Endodermal cell (in vitro differentiated cells): Measurements from ENCODE around the gene TNFAIP6. TPM values are rescaled to one million over a fixed set of nuclear protein-coding genes. Genes with fewer than 3 reads are reported as not detected.
"Not testable (repeated sequence)": the region's sequence is repeated elsewhere in the genome, so short reads cannot be mapped to it uniquely, and the experiment has no call there.

Source experiments
- DNase-seq: peaks from one replicate; pipeline ENCODE4 v3.0.0-alpha.2; 2017
- H3K27ac ChIP-seq: 2 replicates; pipeline ENCODE4 v1.5.1; 2013; ENCODE audit warnings: mild to moderate bottlenecking, low read depth, low read length, moderate library complexity
- H3K27me3 ChIP-seq: 2 replicates; pipeline ENCODE4 v1.6.1; 2013; ENCODE audit warnings: mild to moderate bottlenecking, low read length, moderate library complexity; ENCODE audit not compliant: insufficient read depth, control insufficient read depth, poor library complexity, severe bottlenecking
- H3K36me3 ChIP-seq: 2 replicates; pipeline ENCODE4 v1.7.0; 2013; ENCODE audit warnings: mild to moderate bottlenecking, low read length, moderate library complexity; ENCODE audit not compliant: control insufficient read depth, insufficient read depth
- H3K4me1 ChIP-seq: one replicate; pipeline ENCODE4 v1.7.0; 2013; ENCODE audit warnings: low read length; ENCODE audit not compliant: control insufficient read depth, insufficient read depth
- H3K4me3 ChIP-seq: 2 replicates; pipeline ENCODE4 v1.5.1; 2013; ENCODE audit warnings: mild to moderate bottlenecking, low read length, moderate library complexity
- H3K9ac ChIP-seq: 2 replicates; pipeline ENCODE4 v1.6.1; 2013; ENCODE audit warnings: mild to moderate bottlenecking, low read length, moderate library complexity; ENCODE audit not compliant: poor library complexity, severe bottlenecking; ENCODE audit errors: extremely low read depth
- H3K9me3 ChIP-seq: 2 replicates; pipeline ENCODE4 v1.6.1; 2013; ENCODE audit warnings: mild to moderate bottlenecking, low read length, moderate library complexity; ENCODE audit not compliant: control insufficient read depth
- H3K27ac Mint-ChIP-seq: 2 replicates; pipeline ENCODE4 v1.8.0; 2020; ENCODE audit warnings: mixed read lengths
- H3K27me3 Mint-ChIP-seq: 2 replicates; pipeline ENCODE4 v1.8.0; 2021; ENCODE audit warnings: mild to moderate bottlenecking, mixed read lengths; ENCODE audit not compliant: insufficient read depth
- H3K36me3 Mint-ChIP-seq: 2 replicates; pipeline ENCODE4 v1.8.0; 2020; ENCODE audit warnings: low read depth, mixed read lengths
- H3K4me1 Mint-ChIP-seq: 2 replicates; pipeline ENCODE4 v1.8.0; 2020; ENCODE audit warnings: mixed read lengths
- H3K4me3 Mint-ChIP-seq: 2 replicates; pipeline ENCODE4 v1.8.0; 2020; ENCODE audit warnings: mild to moderate bottlenecking, moderate library complexity, mixed read lengths
- H3K9me3 Mint-ChIP-seq: 2 replicates; pipeline ENCODE4 v1.8.0; 2020; ENCODE audit warnings: mild to moderate bottlenecking, mixed read lengths
- CTCF ChIP-seq: fragments of 200-600 bp; sonication (generic); conservative IDR thresholded peaks from 2 replicates; pipeline ENCODE4 v1.5.0; 2021; ENCODE audit warnings: antibody characterized with exemption, mild to moderate bottlenecking
- WGBS, 2 experiments: methylation state at CpG; one replicate each; pipeline versions ENCODE4 v1.1.5 to v1.1.7; 2013; ENCODE audit warnings: missing lambda C conversion rate in 2 of 2, mixed read lengths in 1 of 2; ENCODE audit not compliant: insufficient coverage in 1 of 2, insufficient read length in 1 of 2; 5-methylcytosine and 5-hydroxymethylcytosine counted together
- total RNA-seq, 2 donors: library from RNA; stranded (reverse); fragmentation: NEBNext Ultra II Directional in 1 of 2; extraction: Animal tissue kit (Norgen Biotek cat#: 25700) in 1 of 2; gene quantifications; 2 replicates in 1 of 2; 3 replicates in 1 of 2; pipeline ENCODE4 v1.2.1, GENCODE V29; 2021

TNFAIP6 gene
- total RNA-seq, 2 donors from 2014 or later: not detected

GRCh38 chr2:151337643-151338042 is 19.7 kb upstream of the TNFAIP6 start:
- H3K4me1 Mint-ChIP-seq: peaks cover 12% of the 10 kb centered on the region

GRCh38 chr2:151338115-151338514 is 19.3 kb upstream of the TNFAIP6 start:
- H3K9me3 Mint-ChIP-seq: peaks cover 15% of the 10 kb centered on the region
- Histone ChIP-seq H3K4me3 (no peak overlapping the region), H3K9me3 (peaks cover 12% of the 10 kb centered on the region), H3K4me1 (no peaks in the 10 kb centered on the region), H3K27ac (no peak overlapping the region), H3K9ac (no peak overlapping the region), H3K27me3 (no peaks in the 10 kb centered on the region), H3K36me3 (no peaks in the 10 kb centered on the region)
- 95 to 100% methylated on average over 3 of the region's 3 CpGs for WGBS, 2 experiments
- H3K4me3 Mint-ChIP-seq: no peak overlapping the region
- peaks cover 12% of the 10 kb centered on the region for H3K4me1 Mint-ChIP-seq
- no peaks in the 10 kb centered on the region for H3K36me3 Mint-ChIP-seq
- H3K27ac Mint-ChIP-seq: no peak overlapping the region
- no peak for TF ChIP-seq CTCF
- no peaks in the 10 kb centered on the region for H3K27me3 Mint-ChIP-seq
- DNase-seq: no peak

More at GRCh38 chr2:151337643-151338042, 19.7 kb upstream of the TNFAIP6 start:
- Mint-ChIP-seq H3K27ac (no peak overlapping the region), H3K27me3 (no peaks in the 10 kb centered on the region), H3K36me3 (no peaks in the 10 kb centered on the region), H3K4me3 (no peak overlapping the region), H3K9me3 (peaks cover 15% of the 10 kb centered on the region)
- DNase-seq: no peak
- Histone ChIP-seq H3K9me3 (peaks cover 12% of the 10 kb centered on the region), H3K9ac (no peak overlapping the region), H3K27ac (no peak overlapping the region), H3K36me3 (no peaks in the 10 kb centered on the region), H3K4me3 (no peak overlapping the region), H3K4me1 (no peaks in the 10 kb centered on the region), H3K27me3 (no peaks in the 10 kb centered on the region)
- WGBS, 2 experiments: 92% methylated on average over 1 of the region's 1 CpG; no CpG with 5 or more reads in 1 of the 2 experiments
- TF ChIP-seq CTCF: no peak

- no peaks in the 10 kb centered on the region for H3K27me3 ChIP-seq
- Mint-ChIP-seq H3K27ac (no peak overlapping the region), H3K9me3 (peaks cover 18% of the 10 kb centered on the region), H3K4me3 (no peak overlapping the region), H3K4me1 (peaks cover 15% of the 10 kb centered on the region), H3K27me3 (no peaks in the 10 kb centered on the region), H3K36me3 (no peaks in the 10 kb centered on the region)
- WGBS, 2 experiments: 94 to 100% methylated on average over 1 to 2 of the region's 2 CpGs
- DNase-seq: no peak
- H3K9ac ChIP-seq: no peak overlapping the region
- no peak overlapping the region for H3K4me3 ChIP-seq
- no peak overlapping the region for H3K27ac ChIP-seq
- peaks cover 3% of the 10 kb centered on the region for H3K4me1 ChIP-seq
- peaks cover 12% of the 10 kb centered on the region for H3K9me3 ChIP-seq
- H3K36me3 ChIP-seq: no peaks in the 10 kb centered on the region
- TF ChIP-seq CTCF: no peak
These were observed 14.3 kb upstream of the TNFAIP6 start for GRCh38 chr2:151343073-151343472.

GRCh38 chr2:151344191-151344590 is 13.2 kb upstream of the TNFAIP6 start:
- not testable (repeated sequence) for H3K36me3 Mint-ChIP-seq, H3K27me3 Mint-ChIP-seq
- 89 to 100% methylated on average over 2 to 4 of the region's 4 CpGs for WGBS, 2 experiments

More at GRCh38 chr2:151344191-151344590, 13.2 kb upstream of the TNFAIP6 start:
- H3K27ac Mint-ChIP-seq, H3K27ac ChIP-seq, DNase-seq, H3K4me1 ChIP-seq, H3K4me3 Mint-ChIP-seq, H3K4me3 ChIP-seq, H3K27me3 ChIP-seq, H3K9ac ChIP-seq, H3K36me3 ChIP-seq: not testable (repeated sequence)
- H3K9me3 ChIP-seq: peaks cover 12% of the 10 kb centered on the region
- Mint-ChIP-seq H3K9me3 (peaks cover 18% of the 10 kb centered on the region), H3K4me1 (peaks cover 14% of the 10 kb centered on the region)
